GM10847 (cell line): ENCODE measurements around the gene TCERG1L.

Source experiments
- POLR2A ChIP-seq: IDR thresholded peaks from 2 replicates; pipeline ENCODE4 v1.6.1; 2011; ENCODE audit not compliant: insufficient read length; ENCODE audit errors: extremely low read depth

The TCERG1L gene

DNA sequence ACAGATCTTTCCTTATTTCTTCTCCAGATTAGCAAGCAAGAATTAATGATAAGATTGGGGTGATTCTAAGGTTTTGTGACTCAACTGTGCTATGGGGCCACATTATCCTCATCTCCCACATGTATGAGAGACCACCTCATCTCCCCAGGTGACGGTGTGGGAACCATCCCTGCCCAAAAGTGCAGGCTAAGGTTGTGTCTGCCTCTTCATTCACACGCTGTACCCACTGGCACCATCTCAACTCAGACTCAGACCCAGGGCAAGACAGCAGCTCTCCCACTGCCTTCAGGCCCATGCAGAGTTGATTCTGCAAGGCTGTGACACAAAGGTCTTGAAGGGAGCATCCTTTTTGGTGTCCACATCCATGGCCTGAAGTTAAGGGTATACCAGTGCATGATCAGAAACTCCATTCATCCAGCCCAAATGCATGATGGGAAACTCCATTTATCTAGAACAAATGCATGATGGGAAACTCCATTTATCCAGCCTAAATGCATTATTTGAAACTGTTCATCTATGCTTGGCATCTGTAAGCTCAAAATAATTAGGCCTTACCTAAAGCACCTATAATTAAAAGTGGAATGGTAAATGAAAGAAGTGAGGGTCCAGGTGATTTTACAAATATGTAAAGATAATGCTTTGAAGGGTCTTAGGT lies 99.4 kb downstream of the TCERG1L start:
- no peak for TF ChIP-seq POLR2A

DNA sequence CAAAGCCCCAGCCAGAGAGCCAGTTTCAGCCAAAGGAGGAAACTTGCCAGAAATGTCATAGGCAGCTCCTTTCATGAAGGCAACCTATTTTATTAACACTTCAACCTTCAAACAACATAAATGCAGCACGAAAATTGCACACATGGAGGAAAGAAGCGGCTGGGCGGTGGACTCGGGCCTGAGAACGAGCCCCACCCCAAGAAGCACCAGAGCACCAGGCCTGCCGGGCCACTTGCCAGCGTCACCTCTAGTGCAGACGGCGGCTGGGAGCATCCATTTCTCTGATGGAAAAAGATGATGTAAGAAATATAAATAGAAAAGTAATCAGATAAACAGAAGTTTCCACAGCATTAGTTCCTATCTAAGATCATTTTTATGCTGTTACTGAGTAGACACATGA lies 100.0 kb downstream of the TCERG1L start:
- no peak for TF ChIP-seq POLR2A

DNA sequence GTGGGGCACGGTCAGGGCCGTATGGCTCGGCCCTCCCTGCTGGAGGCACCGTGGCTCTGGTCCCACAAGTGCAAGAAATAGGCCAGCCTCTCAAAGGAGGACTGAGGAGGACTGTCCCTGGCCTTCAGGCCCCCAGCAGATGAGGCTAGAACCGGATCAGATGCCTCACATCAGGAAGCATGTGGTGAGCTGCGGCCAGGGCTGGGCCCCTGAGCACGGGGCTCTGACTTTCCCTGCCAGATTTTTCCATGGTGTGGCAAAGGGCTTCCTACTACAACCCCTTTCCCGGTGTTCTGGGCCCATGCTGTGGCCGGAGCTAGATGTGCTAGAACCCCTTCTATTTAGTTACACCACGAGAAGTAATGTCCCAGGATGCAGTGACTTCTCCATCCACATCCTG lies 100.4 kb downstream of the TCERG1L start:
- no peak for TF ChIP-seq POLR2A

DNA sequence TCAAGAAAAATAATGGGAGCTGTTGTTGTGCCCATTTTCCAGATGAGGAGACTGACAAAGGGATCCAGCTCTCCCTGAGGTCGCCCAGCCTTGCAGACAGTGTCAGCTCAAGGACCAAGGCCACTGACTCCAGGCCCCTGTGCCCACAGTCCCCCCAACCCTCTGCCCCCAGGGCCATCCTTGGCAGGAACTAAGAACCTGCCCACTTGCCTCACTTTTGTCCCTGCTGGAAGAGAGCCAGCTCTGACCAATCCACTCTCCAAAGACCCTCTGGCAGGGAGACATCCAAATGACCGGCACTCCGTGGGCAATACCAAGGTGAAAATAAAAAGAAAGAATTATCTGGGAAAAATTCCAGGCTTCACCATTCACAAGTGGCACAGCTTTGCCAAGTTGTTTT lies 101.3 kb downstream of the TCERG1L start:
- TF ChIP-seq POLR2A, result no peak

DNA sequence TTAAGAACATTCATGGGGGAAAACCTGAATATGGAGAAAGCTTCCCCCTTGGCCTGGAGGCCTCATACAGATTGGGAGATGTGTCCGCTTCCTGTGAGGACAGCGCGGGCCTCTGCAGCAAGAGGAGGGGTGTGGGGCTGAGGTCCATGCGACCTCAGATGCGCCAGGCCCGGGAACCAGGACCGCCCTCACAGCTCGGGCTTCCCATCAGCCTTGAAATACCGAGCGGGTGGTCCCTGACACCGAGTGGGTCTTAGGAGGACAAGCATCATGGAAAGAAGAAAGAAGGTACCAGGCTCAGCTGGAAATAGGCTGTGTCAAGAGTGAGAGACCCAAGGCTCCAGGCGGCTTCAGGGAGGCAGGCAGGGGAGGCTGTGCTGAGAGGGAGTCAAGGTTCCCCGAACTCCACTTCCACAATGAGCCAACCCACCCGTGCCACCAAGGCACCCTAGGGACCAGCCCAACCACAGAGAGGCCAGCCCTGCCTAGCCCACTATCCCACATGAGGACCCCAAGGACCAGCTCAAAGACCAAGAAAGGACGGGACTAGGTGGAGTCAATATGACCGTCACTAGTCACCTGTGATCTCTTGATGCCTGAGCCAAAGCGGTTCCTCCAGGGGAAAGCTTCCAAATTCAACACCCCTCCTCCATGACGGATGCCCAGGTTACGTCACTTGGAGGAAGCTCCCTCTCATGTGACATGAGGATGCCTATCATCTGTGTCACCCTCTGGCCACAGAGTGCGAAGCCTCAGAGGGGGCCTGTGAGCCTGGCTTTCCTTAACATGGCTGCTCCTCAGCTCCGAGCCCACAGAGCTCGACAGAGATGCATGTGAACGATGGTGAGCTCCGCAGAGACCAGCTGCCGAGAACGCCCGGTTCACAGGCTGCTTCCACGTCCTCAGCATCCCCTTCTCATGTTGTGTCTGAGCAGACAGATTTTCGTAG lies 103.7 kb downstream of the TCERG1L start:
- no peak for TF ChIP-seq POLR2A

DNA sequence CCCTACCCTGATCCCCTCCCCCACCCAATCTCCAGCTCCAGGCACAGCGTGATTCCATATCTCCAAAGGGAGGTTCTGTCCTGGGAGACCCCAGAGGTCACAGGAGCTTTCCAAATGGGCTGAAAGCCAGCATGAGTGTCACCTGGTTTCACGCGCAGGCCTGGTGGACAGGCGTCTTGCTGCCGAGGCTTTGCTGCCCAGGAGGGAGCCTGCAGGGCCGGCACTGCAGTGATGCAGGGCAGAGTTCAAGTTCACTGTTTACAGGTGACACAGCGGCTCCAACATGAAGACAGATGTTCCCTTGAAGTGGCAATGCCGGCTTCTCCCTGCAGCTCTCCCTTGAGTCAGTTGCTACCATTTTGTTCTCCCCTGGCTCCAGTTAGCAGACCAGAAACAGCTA lies 104.3 kb downstream of the TCERG1L start:
- no peak for TF ChIP-seq POLR2A

DNA sequence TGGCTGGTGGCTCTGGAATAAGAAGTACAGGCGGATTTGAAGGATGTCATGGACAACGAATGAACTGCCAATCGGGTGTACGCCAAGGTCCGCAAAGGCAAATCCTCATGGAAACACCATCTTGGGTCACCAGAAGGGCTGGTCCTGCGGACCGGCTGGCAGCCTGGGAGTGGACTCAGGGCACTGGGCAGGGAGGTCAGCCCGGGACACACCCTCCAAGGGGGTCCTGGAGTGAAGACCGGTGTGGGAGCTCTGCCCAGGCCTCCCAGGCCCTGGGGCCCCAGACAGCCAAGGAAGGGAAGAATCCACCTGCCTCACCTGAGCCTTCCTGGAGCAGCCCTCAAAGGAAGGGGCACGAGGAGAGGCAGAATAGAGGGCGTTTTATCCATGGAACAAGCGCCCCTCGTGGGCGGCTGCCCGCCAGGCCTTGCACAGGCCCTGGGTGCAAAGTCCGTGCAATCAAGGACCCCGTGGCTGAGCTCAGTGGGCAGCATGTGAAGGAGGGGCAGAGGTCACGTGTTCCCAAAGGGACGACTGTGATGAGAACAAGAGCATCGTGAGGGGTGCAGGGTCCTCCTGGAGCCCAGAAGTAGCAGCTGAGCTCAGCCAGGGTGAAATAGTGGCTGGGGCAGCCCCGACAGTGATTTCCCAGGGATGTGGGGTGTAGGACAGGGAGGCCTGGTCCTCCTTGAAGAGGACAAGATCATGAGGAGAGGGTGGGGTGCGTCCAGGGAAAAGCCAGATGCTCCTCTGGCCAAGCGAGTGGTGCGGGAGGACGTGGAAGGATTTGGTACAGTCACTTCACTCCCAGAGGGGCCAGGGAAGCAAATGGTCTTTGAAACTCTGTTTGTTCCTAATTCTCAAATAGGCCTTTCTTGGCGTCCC lies 105.2 kb downstream of the TCERG1L start:
- TF ChIP-seq POLR2A, result no peak

DNA sequence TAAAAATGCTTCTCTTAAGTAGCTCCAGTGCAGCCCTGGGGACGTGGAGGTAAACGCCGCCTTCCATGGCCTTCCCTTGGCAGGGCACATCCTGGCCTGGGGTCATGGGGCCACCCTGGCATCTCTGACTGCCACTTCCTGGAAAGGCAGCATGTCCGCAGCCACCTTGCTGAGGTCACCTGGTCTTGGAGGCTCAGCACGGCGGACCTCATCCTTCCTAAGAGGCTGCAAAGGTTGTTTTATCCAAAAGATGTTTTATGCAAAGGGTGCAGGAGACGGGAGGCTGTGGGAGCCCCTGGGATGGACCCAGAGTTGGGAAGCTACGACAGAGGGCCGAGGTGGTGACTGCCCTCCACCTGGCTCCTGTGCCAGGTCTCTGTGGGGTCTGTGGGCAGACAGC lies 106.0 kb downstream of the TCERG1L start:
- no peak for TF ChIP-seq POLR2A

DNA sequence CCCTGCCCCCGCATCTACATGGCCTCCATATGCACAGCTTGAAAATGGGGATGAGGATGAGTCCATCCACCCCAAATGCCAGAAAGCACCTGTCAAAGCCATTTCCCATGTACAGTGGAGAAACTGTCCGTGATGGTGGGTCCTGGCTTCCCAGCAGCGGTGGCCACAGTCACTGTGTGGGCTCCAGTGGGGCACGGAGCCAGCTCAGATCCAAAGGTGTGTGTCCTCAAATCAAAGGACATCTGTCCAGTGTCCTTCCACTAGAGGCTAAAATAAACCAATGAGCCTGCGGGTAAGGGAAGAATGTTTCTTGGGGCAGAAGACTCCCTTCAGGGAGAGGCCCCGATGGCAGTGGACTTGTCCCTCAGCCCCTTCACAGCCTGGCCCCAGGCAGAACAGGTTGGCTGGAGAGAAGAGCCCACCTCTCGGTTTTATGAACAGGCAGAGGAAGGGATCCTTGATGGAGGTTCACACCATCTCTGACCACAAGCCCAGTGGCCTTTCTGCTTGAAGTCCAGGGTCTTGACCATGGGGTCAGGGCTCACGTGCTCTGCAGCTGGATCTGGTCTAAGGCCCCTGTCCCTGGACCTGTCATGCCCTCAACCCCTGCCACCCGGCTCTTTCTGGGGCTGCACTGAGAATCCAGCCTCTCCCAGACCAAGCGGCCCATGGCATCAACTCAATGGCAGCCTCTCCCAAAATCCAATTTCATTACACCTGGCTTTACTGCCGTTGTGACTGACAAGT lies 106.9 kb downstream of the TCERG1L start:
- no peak for TF ChIP-seq POLR2A

DNA sequence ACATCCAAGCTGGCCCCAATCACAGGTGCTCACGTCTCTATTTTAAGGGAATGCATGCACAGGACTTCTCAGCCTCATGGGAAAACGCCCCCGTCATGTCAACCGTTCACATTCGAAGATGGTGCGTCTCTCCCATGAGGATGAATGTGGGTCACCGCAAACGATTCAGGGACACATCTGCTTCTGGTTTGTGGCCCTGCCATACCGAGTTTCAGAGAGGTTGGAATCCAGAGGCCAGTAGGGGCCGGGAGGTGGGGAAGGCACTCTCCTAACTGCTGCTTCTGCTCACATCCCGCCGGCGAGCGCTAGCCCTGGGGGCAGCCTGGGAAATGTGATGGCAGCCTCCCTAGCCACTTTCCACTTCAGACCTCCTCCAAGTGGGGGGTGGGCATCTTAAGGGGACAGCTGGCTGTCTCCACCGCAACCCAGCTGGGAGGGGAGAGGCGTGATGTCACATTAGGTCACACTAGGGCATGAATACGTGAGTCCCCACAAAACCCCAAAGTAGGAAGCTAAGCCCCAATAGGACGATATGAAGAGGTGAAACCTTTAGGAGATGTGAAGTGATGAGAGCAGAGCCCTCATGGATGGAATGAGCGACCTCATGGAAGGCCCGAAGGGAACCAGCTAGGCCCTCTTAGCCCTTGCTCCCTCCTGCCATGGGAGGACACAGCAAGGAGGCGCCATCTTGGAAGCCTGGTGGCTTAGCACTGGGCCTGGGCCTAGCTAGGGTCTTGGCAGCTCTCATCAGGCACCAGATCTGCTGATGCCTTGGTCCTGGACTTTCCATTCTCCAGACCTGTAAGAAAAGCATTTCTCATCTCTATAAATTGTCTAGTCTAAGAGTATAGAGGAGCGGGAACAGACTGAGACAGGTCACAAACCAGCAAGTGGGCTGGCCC lies 107.8 kb downstream of the TCERG1L start:
- TF ChIP-seq POLR2A, result no peak

DNA sequence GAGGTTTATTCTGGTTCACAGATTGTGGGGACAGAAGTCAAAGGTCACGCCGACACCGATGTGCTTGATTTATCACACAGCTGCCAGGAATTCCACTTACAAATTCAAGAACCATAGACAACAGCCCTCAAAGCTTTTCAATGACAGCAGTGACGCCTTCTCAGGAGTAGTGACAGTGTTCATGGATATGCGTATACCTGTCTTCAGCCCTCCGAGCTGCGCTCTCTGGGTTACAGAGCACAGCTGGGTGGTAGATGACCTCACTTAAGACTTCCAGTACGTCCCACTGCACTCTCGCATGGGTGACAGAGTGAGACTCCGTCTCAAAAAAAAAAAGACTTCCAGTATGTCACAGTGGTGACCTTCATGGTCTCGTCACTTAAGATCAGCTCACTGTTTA lies 108.5 kb downstream of the TCERG1L start:
- no peak for TF ChIP-seq POLR2A

DNA sequence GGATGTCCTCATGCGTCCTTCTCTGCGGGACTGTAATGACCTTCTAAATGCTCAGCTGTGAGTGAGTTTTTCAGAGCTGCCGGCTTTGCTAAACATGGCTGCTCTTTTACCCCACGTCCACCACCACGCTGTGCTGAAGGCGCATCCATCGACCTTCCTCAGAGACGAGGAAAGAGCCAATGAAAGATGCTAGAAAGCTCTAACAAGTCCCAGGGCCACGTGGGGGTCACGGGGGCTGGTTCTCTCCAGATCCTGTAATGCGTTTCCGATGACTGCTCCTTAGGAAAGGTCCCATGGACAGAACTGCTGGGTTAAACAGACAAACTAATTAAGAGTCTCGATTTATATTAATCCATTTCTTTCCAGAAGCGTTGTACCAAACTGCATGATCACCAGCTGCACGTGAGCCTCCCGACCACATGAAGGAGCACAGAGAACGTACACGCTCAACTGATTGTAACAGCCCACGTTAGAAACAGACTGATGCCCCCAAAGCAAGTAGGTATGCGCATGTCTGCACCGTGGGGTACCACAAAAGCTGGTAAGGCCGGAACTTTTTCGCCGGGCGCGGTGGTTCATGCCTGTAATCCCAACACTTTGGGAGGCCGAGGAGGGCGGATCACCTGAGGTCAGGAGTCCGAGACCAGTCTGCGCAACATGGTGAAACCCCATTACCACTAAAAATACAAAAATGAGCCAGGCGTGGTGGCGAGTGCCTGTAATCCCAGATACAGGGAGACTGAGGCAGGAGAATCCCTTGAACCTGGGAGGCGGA lies 109.6 kb downstream of the TCERG1L start:
- TF ChIP-seq POLR2A, result no peak

DNA sequence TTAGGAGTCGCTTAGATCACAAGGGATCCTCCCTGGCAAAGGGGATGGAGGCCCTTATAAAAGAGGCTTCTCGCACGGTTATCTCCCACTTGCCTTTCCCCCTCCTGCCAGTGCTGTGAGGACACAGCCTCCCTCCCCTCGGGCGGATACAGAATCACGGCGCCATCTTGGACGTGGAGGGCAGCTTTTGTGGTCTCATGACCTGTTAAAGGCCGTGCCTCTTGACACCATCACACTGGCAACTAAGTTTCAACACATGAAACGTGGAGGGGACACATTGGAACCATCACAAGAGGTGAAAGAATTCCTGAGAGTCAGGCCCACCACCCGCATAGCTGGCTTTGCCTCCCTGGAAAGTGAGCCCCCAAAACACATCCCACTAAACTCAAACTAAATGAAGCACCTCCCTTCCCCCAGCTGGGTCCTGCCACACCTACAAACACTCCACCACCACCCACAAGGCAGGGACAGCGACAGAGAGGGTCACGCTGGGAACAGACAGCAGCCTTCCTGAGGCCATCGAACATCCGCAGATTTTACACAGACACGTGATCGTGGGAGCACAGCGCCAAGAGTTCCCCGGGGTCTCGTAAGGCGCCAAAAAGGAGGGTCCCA lies 110.6 kb downstream of the TCERG1L start:
- no peak for TF ChIP-seq POLR2A
